A549 treated with Hydrocortisone at 1 μM for 4 hours (cell line): Measurements from ENCODE around the gene COQ7. TPM values are rescaled to one million over a fixed set of nuclear protein-coding genes. Genes with fewer than 3 reads are reported as not detected.

Experiments used
- total RNA-seq: library from RNA; stranded (reverse); fragments of 200-300 nt; extraction: Qiagen RNA extraction; gene quantifications from 5 replicates; pipeline ENCODE4 v1.2.3, GENCODE V29; 2022

COQ7 gene
- 21.5 to 25.5 TPM (median 24.3 TPM) in 5 replicates for total RNA-seq

GRCh38 chr16:19067349-19068236, at the start of gene COQ7:
Gene COQ7 (plus strand): TSS chr16:19067614. CDS start chr16:19067665, 51 bp downstream.

GRCh38 chr16:19113577-19114358, 46.4 kb downstream of the COQ7 start, which contains the start of gene ITPRIPL2:
Gene ITPRIPL2 (plus strand): TSS chr16:19113964. CDS start chr16:19114462, 498 bp downstream.

Other genes with a start within 250 kb of the COQ7 start
- gene SMG1, start 141.2 kb upstream of the COQ7 start, total RNA-seq = 12.8 to 23.8 TPM (median 19.3 TPM) in 5 replicates
- 5.2 to 7.6 TPM (median 6.9 TPM) in 5 replicates for gene TMC7, start 83.7 kb upstream of the COQ7 start, total RNA-seq
- gene ITPRIPL2, start 46.4 kb downstream of the COQ7 start, total RNA-seq = 12.0 to 15.9 TPM (median 15.2 TPM) in 5 replicates
- gene SYT17, start 100.6 kb downstream of the COQ7 start, total RNA-seq = 9.9 to 13.8 TPM (median 12.6 TPM) in 5 replicates
- 0.06 to 0.13 TPM (median 0.07 TPM) in 5 replicates for gene CLEC19A, start 218.1 kb downstream of the COQ7 start, total RNA-seq